ELF-1 (cell line): ENCODE data around the gene CCDC88C.
"Not testable (repeated sequence)": the region's sequence is repeated elsewhere in the genome, so short reads cannot be mapped to it uniquely, and the experiment has no call there.

ENCODE experiments used
- DNase-seq: peaks from one replicate; pipeline ENCODE4 v3.0.0-alpha.2; 2016; ENCODE audit warnings: low read depth, low spot score

Gene CCDC88C

DNA sequence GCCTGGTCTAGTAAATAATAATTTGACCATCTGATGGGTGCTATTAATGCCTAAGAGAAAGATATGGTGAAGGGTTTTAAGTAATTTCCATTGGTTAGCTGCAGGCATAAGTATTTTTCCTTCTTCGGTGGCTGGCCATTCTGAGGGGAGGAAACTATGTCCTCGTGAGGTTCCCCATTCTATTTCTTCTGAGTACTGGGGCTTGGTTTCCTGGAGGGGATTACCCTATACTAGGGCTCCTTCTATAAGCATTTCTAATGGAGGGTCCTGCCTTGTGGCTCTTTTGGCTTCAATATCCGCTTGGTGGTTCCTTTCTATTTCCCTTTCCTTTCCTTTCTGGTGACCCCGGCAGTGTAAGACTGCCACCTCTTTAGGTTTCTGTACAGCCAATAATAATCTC, 191.3 kb downstream of the CCDC88C start:
- DNase-seq, result not testable (repeated sequence)

DNA sequence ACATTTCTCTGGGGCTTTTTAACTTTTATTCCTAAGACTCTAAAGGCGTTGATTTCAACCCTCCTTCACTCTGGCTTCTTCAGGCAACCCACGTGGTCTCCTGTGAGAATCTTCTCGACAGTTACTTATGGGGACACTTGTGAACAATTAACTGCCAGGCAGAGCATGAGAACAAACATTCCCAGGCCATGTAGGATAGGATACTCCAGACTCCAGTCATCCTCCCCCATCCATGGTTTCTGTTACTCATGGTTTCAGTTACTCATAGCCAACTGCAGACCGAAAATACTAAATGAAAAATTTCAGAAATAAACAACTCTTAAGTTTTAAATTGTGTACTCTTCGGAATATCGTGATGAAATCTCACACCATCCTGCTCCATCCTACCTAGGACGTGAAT, 192.6 kb downstream of the CCDC88C start:
- DNase-seq, result no peak

DNA sequence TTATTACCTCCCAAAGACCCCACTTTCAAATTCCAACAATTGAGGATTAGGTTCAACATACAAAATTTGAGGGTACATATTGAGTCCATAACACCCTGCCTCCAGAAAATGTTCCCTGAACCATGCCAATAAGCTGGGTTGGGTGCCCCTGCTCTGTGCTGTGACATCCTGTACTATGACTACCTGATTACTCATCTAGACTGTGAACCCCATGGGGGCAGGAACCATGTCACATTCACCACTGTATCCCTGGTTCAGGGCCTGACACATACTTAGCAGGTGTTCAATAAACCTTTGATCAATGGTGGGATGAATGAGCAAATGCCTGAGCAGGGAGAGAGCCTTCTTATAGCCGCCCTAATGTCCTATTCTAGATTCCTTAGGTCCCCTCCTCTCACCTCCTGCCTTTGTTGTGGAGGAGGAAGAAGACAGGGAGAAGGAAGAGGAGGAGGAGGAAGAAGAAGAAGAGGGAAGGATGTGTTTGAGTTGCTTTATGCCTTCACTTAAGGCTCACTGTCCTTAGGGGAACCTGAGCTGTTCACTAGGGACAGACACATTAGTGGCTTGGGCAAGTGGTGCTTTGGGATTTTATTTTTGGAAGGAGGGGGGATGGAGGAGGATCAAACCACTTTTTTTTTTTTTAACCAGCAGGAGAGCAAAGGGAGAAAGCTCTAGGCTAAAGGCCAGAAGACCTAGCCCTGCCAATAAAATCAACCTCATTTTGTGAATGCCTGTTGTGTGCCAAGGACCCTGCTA, 194.4 kb downstream of the CCDC88C start:
- DNase-seq, result no peak
